DND-41 (cell line): ENCODE results near the gene BAIAP2L1.
"Not testable (repeated sequence)": the region's sequence is repeated elsewhere in the genome, so short reads cannot be mapped to it uniquely, and the experiment has no call there.

ENCODE experiments used
- ATAC-seq: fragments of 200-7000 bp; cut with Tn5 transposase; 3 replicates; pipeline ENCODE4 v1.9.1; 2021; ENCODE audit warnings: low read depth; ENCODE audit not compliant: insufficient read depth
- DNase-seq: peaks from one replicate; pipeline ENCODE4 v3.0.0-alpha.2; 2020
- H2AFZ ChIP-seq: 2 replicates; pipeline ENCODE4 v1.6.0; 2012; ENCODE audit warnings: low read depth, low read length
- H3K27ac ChIP-seq: 2 replicates; pipeline ENCODE4 v1.5.1; 2012; ENCODE audit warnings: low read length, inconsistent platforms
- H3K27me3 ChIP-seq: fragments of 200-600 bp; sonication (generic); 2 replicates; pipeline ENCODE4 v1.6.0; 2012; ENCODE audit warnings: low read length, mild to moderate bottlenecking, inconsistent platforms; ENCODE audit not compliant: insufficient read depth, poor library complexity
- H3K36me3 ChIP-seq: 2 replicates; pipeline ENCODE4 v1.5.1; 2012; ENCODE audit warnings: low read length, inconsistent platforms; ENCODE audit not compliant: insufficient read depth
- H3K4me1 ChIP-seq: 2 replicates; pipeline ENCODE4 v1.5.1; 2012; ENCODE audit warnings: mild to moderate bottlenecking, low read length; ENCODE audit not compliant: insufficient read depth
- H3K4me2 ChIP-seq: 2 replicates; pipeline ENCODE4 v1.6.0; 2012; ENCODE audit warnings: mild to moderate bottlenecking, moderate library complexity, low read length, inconsistent platforms; ENCODE audit not compliant: insufficient read depth
- H3K4me3 ChIP-seq, 2 experiments: fragments of 200-600 bp in 1 of 2; shearing (Covaris generic) in 1 of 2; 2 replicates each; pipeline ENCODE4 v1.5.1; 2012 to 2016; ENCODE audit warnings: inconsistent platforms in 2 of 2, low read length in 2 of 2, mild to moderate bottlenecking in 2 of 2, low read depth in 1 of 2, moderate library complexity in 1 of 2
- H3K79me2 ChIP-seq: 2 replicates; pipeline ENCODE4 v1.6.0; 2012; ENCODE audit warnings: low read length, inconsistent platforms; ENCODE audit not compliant: insufficient read depth
- H3K9ac ChIP-seq: 2 replicates; pipeline ENCODE4 v1.6.0; 2012; ENCODE audit warnings: low read depth, mild to moderate bottlenecking, inconsistent platforms, low read length, moderate library complexity
- H3K9me3 ChIP-seq: 2 replicates; pipeline ENCODE4 v1.5.1; 2012; ENCODE audit warnings: low read length, moderate library complexity, mild to moderate bottlenecking, inconsistent platforms; ENCODE audit not compliant: insufficient read depth, severe bottlenecking
- H4K20me1 ChIP-seq: 2 replicates; pipeline ENCODE4 v1.6.0; 2012; ENCODE audit warnings: low read length; ENCODE audit not compliant: insufficient read depth
- EZH2 ChIP-seq: IDR thresholded peaks from 3 replicates; pipeline ENCODE4 v1.6.1; 2012; ENCODE audit warnings: borderline replicate concordance, low read depth, mild to moderate bottlenecking, moderate library complexity, low read length, inconsistent platforms; ENCODE audit not compliant: severe bottlenecking
- TF ChIP-seq, protein P1 (sequence below): IDR thresholded peaks from 2 replicates; pipeline ENCODE4 v1.5.1; 2012; ENCODE audit warnings: borderline replicate concordance, low read length, moderate library complexity, mild to moderate bottlenecking; ENCODE audit not compliant: poor library complexity, severe bottlenecking; ENCODE audit errors: extremely low read depth

The BAIAP2L1 gene, protein sequence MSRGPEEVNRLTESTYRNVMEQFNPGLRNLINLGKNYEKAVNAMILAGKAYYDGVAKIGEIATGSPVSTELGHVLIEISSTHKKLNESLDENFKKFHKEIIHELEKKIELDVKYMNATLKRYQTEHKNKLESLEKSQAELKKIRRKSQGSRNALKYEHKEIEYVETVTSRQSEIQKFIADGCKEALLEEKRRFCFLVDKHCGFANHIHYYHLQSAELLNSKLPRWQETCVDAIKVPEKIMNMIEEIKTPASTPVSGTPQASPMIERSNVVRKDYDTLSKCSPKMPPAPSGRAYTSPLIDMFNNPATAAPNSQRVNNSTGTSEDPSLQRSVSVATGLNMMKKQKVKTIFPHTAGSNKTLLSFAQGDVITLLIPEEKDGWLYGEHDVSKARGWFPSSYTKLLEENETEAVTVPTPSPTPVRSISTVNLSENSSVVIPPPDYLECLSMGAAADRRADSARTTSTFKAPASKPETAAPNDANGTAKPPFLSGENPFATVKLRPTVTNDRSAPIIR

GRCh38 chr7:98400542-98401340 is at the start of gene BAIAP2L1:
BAIAP2L1 (minus strand) TSS chr7:98401090; CDS start chr7:98400852, 238 bp downstream.
- H3K36me3 ChIP-seq: no peaks in the 10 kb centered on the region
- H3K4me3 ChIP-seq: no peak within 1 kb of the TSS
- peaks cover 4% of the 10 kb centered on the region for H3K27me3 ChIP-seq
- ATAC-seq (no peak), DNase-seq (no peak)
- H3K9me3 ChIP-seq: no peaks in the 10 kb centered on the region
- no peak within 1 kb of the TSS for H3K9ac ChIP-seq
- H4K20me1 ChIP-seq: no peaks in the 10 kb centered on the region
- no peak within 1 kb of the TSS for H3K4me2 ChIP-seq
- no peaks in the 10 kb centered on the region for H3K4me1 ChIP-seq
- H2AFZ ChIP-seq: no peak within 1 kb of the TSS
- no peaks in the 10 kb centered on the region for H3K79me2 ChIP-seq
- TF ChIP-seq, protein P1, sequence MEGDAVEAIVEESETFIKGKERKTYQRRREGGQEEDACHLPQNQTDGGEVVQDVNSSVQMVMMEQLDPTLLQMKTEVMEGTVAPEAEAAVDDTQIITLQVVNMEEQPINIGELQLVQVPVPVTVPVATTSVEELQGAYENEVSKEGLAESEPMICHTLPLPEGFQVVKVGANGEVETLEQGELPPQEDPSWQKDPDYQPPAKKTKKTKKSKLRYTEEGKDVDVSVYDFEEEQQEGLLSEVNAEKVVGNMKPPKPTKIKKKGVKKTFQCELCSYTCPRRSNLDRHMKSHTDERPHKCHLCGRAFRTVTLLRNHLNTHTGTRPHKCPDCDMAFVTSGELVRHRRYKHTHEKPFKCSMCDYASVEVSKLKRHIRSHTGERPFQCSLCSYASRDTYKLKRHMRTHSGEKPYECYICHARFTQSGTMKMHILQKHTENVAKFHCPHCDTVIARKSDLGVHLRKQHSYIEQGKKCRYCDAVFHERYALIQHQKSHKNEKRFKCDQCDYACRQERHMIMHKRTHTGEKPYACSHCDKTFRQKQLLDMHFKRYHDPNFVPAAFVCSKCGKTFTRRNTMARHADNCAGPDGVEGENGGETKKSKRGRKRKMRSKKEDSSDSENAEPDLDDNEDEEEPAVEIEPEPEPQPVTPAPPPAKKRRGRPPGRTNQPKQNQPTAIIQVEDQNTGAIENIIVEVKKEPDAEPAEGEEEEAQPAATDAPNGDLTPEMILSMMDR: no peak
- TF ChIP-seq EZH2: no peak
- no peak within 1 kb of the TSS for H3K27ac ChIP-seq

DNA sequence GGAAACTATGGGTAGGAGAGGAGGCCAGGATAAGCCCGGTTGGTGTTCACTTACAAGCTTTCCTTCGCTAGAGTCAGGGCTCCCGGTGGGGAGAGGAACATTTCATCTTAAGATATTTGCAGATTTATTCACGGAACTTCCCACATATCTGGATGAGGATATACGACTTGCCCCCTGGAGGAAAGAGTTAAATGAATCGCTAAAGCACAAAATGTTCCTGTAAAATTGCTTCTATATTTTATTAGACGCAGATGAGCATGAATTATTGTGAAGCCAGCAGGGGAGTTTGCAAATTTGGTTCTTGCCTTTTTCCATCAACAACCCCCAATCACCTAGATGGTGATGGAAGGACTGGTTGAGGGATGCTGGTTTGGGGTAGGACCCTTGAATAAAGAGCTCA is 47.9 kb upstream of the BAIAP2L1 start:
- DNase-seq (no peak), ATAC-seq (no peak)
- Histone ChIP-seq H3K9ac (no peak overlapping the region), H3K4me2 (no peak overlapping the region), H3K36me3 (no peaks in the 10 kb centered on the region), H3K9me3 (peaks cover 2% of the 10 kb centered on the region), H3K4me1 (no peaks in the 10 kb centered on the region), H3K27ac (no peak overlapping the region), H3K79me2 (no peaks in the 10 kb centered on the region), H3K4me3 (no peak overlapping the region), H4K20me1 (no peaks in the 10 kb centered on the region), H3K27me3 (no peaks in the 10 kb centered on the region), H2AFZ (no peak overlapping the region)
- no peak for TF ChIP-seq EZH2
- TF ChIP-seq, protein P1: no peak

GRCh38 chr7:98440992-98441391 is 40.1 kb upstream of the BAIAP2L1 start:
- not testable (repeated sequence) for H2AFZ ChIP-seq, H3K79me2 ChIP-seq, H3K4me3 ChIP-seq, DNase-seq, H3K9ac ChIP-seq, H3K4me1 ChIP-seq, H3K36me3 ChIP-seq, H4K20me1 ChIP-seq, ATAC-seq, H3K4me2 ChIP-seq, H3K27ac ChIP-seq, H3K9me3 ChIP-seq, H3K27me3 ChIP-seq

- no peak overlapping the region for H3K9ac ChIP-seq
- H3K27me3 ChIP-seq: no peaks in the 10 kb centered on the region
- no peak overlapping the region for H3K4me2 ChIP-seq
- H2AFZ ChIP-seq: no peak overlapping the region
- H3K4me3 ChIP-seq: no peak overlapping the region
- peaks cover 6% of the 10 kb centered on the region for H3K4me1 ChIP-seq
- ATAC-seq: no peak
- H4K20me1 ChIP-seq: no peaks in the 10 kb centered on the region
- no peaks in the 10 kb centered on the region for H3K36me3 ChIP-seq
- no peak for DNase-seq
- TF ChIP-seq, protein P1: no peak
- no peak for TF ChIP-seq EZH2
- no peaks in the 10 kb centered on the region for H3K79me2 ChIP-seq
- no peaks in the 10 kb centered on the region for H3K9me3 ChIP-seq
- H3K27ac ChIP-seq: no peak overlapping the region
Observed at GRCh38 chr7:98439484-98439883, 38.6 kb upstream of the BAIAP2L1 start.
